OCI-M2 (cell line): ENCODE measurements around the gene LIM2.

Experiments
- DNase-seq: peaks from one replicate; lab custom pipeline; 2025; ENCODE audit not compliant: unreplicated experiment; lab: John Stamatoyannopoulos, UW

Gene LIM2

GRCh38 chr19:51366389-51367254, 21.2 kb downstream of the LIM2 start:
- peak; percentile 76 for DNase-seq

- no peak for DNase-seq
These were observed 21.8 kb downstream of the LIM2 start, which contains the start of gene ETFB for GRCh38 chr19:51365965-51366388. TSS of gene ETFB (minus strand) at chr19:51366388. CDS start at chr19:51366326, 62 bp downstream.

- peak; percentile 59 for DNase-seq
These were observed 22.4 kb downstream of the LIM2 start for GRCh38 chr19:51365211-51365964.

- DNase-seq = no peak
These were observed 23.3 kb downstream of the LIM2 start for GRCh38 chr19:51364200-51365106.

- DNase-seq = no peak
These were observed 26.5 kb downstream of the LIM2 start for GRCh38 chr19:51361239-51361638.

- no peak for DNase-seq
These were observed 28.5 kb downstream of the LIM2 start for GRCh38 chr19:51359294-51359693.

- DNase-seq = no peak
These were observed 29.8 kb downstream of the LIM2 start for GRCh38 chr19:51357952-51358351.

- no peak for DNase-seq
These were observed 31.5 kb downstream of the LIM2 start for GRCh38 chr19:51356159-51356801.

GRCh38 chr19:51354742-51355148, 33.0 kb downstream of the LIM2 start:
- no peak for DNase-seq

GRCh38 chr19:51354103-51354741, 33.6 kb downstream of the LIM2 start:
- no peak for DNase-seq

- DNase-seq = no peak
These were observed 34.9 kb downstream of the LIM2 start for GRCh38 chr19:51352783-51353360.

- DNase-seq = no peak
These were observed 36.3 kb downstream of the LIM2 start for GRCh38 chr19:51351266-51351990.

- DNase-seq = no peak
These were observed 40.4 kb downstream of the LIM2 start for GRCh38 chr19:51347209-51347928.

- DNase-seq = no peak
These were observed 41.0 kb downstream of the LIM2 start for GRCh38 chr19:51346742-51347141.

GRCh38 chr19:51345076-51345620, 42.6 kb downstream of the LIM2 start:
- no peak for DNase-seq

- DNase-seq = no peak
These were observed 44.9 kb downstream of the LIM2 start for GRCh38 chr19:51342631-51343569.

- no peak for DNase-seq
These were observed 45.7 kb downstream of the LIM2 start, which contains the start of gene VSIG10L for GRCh38 chr19:51341976-51342580. TSS of gene VSIG10L (minus strand) at chr19:51342139. CDS start at chr19:51342124, 15 bp downstream.
